Measurements from ENCODE around the gene SRD5A3. TPM values are rescaled to one million over a fixed set of nuclear protein-coding genes. Genes with fewer than 3 reads are reported as not detected.

The SRD5A3 gene
- total and polyA plus RNA-seq, 4 donors = 5.2 to 18.2 (median 9.5) TPM

DNA sequence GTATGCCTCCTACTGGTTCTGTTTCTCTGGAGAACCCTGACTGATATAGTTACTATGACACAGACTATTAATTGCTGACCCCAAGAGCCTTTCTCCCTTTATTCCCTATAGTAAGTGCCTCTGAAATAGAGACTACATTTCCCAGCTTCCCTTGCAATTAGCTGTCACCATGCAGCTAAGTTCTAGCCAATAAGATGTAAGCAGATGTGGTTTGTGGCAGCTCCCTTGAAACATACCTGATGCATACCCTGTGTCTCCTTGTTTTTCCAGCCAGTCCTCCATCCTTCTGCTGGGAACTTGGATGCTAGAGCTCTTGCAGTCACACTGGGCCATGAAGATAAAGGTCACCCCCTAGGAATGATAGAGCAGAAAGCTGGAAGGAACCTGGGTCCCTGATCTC lies 40.0 kb downstream of the SRD5A3 start (continued):
- TF ChIP-seq, protein P1, sequence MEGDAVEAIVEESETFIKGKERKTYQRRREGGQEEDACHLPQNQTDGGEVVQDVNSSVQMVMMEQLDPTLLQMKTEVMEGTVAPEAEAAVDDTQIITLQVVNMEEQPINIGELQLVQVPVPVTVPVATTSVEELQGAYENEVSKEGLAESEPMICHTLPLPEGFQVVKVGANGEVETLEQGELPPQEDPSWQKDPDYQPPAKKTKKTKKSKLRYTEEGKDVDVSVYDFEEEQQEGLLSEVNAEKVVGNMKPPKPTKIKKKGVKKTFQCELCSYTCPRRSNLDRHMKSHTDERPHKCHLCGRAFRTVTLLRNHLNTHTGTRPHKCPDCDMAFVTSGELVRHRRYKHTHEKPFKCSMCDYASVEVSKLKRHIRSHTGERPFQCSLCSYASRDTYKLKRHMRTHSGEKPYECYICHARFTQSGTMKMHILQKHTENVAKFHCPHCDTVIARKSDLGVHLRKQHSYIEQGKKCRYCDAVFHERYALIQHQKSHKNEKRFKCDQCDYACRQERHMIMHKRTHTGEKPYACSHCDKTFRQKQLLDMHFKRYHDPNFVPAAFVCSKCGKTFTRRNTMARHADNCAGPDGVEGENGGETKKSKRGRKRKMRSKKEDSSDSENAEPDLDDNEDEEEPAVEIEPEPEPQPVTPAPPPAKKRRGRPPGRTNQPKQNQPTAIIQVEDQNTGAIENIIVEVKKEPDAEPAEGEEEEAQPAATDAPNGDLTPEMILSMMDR (IDR thresholded peaks at IDR 0.05; ENCODE audit: low read depth, low read length, missing input control) = no peak
- TF ChIP-seq RAD21 (IDR thresholded peaks at IDR 0.05) (no peak), EGR1 (IDR thresholded peaks at IDR 0.05; ENCODE audit: low read depth in 2 of 2) (no peak), HNF4A (conservative IDR thresholded peaks at IDR 0.05) (no peak), SP1 (IDR thresholded peaks at IDR 0.05) (no peak), HNF4G (IDR thresholded peaks at IDR 0.05) (no peak)

- Histone ChIP-seq H3K9me3 (ENCODE audit: control insufficient read depth in 4 of 4, low read length in 3 of 4) (no peaks in the 10 kb centered on the region), H3K27ac (ENCODE audit: low read depth in 1 of 2, low read length in 2 of 2) (no peak overlapping the region), H3K4me3 (ENCODE audit: low read depth in 1 of 3, low read length in 3 of 3) (no peak overlapping the region), H3K4me1 (ENCODE audit: control insufficient read depth in 4 of 4, insufficient read depth in 4 of 4, low read length in 3 of 4) (no peaks in the 10 kb centered on the region), H3K9ac (ENCODE audit: low read depth in 1 of 2, low read length in 2 of 2) (no peak overlapping the region), H3K36me3 (ENCODE audit: control insufficient read depth in 4 of 4, insufficient read depth in 3 of 4, low read depth in 1 of 4, low read length in 3 of 4) (no peaks in the 10 kb centered on the region), H3K27me3 (ENCODE audit: control insufficient read depth in 4 of 4, insufficient read depth in 4 of 4, low read length in 3 of 4) (no peaks in the 10 kb centered on the region)
- DNase-seq (ENCODE audit: low spot score) = no peak
- TF ChIP-seq NR2F2 (IDR thresholded peaks at IDR 0.05) (no peak), RXRA (IDR thresholded peaks at IDR 0.05) (no peak), SP1 (IDR thresholded peaks at IDR 0.05) (no peak), HNF4G (IDR thresholded peaks at IDR 0.05) (no peak), MAX (IDR thresholded peaks at IDR 0.05) (no peak)
- TF ChIP-seq, protein P1 (IDR thresholded peaks at IDR 0.05; ENCODE audit: low read depth, low read length, missing input control) = no peak
- 54% methylated on average over 2 of the region's 2 CpGs for WGBS
Measured at GRCh38 chr4:55386840-55387239, 40.8 kb downstream of the SRD5A3 start.

DNA sequence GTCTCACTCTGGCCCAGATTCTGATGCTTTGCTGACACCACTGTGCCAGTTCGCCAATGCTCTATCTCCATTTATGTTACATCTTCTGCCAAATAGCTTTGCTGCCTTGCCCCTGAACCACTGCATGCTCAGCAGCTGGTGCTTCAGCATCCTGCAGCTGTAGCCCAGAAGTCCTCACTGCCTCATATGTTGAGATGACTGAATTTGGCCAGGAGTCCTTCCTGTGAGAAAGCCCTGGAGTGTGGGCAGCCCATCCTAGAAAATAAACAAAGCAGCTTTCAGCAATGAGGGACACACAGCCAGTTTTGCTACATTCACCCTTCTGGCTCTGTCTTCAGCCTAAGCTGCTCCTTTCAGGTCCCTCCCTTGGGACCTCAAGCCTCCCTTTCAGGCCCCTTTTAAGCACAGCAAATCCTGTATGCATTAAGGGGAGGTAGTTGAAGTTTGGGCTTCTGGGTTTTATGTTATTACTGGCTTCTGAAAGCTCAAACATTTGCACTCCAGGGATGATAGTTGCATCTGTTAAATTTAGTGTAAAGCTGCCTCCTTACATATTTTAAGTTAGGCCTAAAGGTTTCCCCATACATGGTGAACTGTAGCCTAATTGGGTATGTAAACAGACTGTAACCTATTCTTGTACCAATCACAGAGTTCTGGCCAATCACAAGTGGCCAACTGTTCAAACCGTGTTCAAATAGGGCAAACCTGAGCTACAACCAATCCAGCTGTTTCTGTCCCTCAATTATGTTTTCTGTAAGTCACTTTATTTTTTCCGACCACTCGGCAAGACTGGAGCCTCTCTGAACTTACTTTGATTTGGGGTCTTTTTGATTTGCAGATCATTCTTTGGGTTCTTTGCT lies 47.6 kb downstream of the SRD5A3 start:
- Histone ChIP-seq H3K4me3 (ENCODE audit: low read depth in 1 of 3, low read length in 3 of 3) (no peak overlapping the region), H3K36me3 (ENCODE audit: control insufficient read depth in 4 of 4, insufficient read depth in 3 of 4, low read depth in 1 of 4, low read length in 3 of 4) (no peaks in the 10 kb centered on the region), H3K4me1 (ENCODE audit: control insufficient read depth in 4 of 4, insufficient read depth in 4 of 4, low read length in 3 of 4) (peaks cover 3 to 17% (median 11%) of the 10 kb centered on the region in 4 donors), H3K27me3 (ENCODE audit: control insufficient read depth in 4 of 4, insufficient read depth in 4 of 4, low read length in 3 of 4) (no peaks in the 10 kb centered on the region), H3K9ac (ENCODE audit: low read depth in 1 of 2, low read length in 2 of 2) (no peak overlapping the region), H3K9me3 (ENCODE audit: control insufficient read depth in 4 of 4, low read length in 3 of 4) (no peaks in the 10 kb centered on the region), H3K27ac (ENCODE audit: low read depth in 1 of 2, low read length in 2 of 2) (no peak overlapping the region)
- DNase-seq (ENCODE audit: low spot score) = no peak
- 85% methylated on average over 4 of the region's 4 CpGs for WGBS
- TF ChIP-seq RXRA (IDR thresholded peaks at IDR 0.05) (no peak), YY1 (IDR thresholded peaks at IDR 0.05) (no peak), NR2F2 (IDR thresholded peaks at IDR 0.05) (no peak), FOXA2 (IDR thresholded peaks at IDR 0.05) (no peak), MAX (IDR thresholded peaks at IDR 0.05) (no peak), JUND (IDR thresholded peaks at IDR 0.05) (no peak), RAD21 (IDR thresholded peaks at IDR 0.05) (no peak), HNF4G (IDR thresholded peaks at IDR 0.05) (no peak), HNF4A (conservative IDR thresholded peaks at IDR 0.05) (no peak)
- TF ChIP-seq, protein P2, sequence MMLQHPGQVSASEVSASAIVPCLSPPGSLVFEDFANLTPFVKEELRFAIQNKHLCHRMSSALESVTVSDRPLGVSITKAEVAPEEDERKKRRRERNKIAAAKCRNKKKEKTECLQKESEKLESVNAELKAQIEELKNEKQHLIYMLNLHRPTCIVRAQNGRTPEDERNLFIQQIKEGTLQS (IDR thresholded peaks at IDR 0.05) = no peak

Data from liver (tissue), 9 donors.